LHCN-M2 (cell line): Measurements from ENCODE around the gene CYTH1. TPM values are rescaled to one million over a fixed set of nuclear protein-coding genes. Genes with fewer than 3 reads are reported as not detected.

Experiments used
- DNase-seq: peaks from one replicate; pipeline ENCODE4 v3.0.0-alpha.2; 2012; ENCODE audit warnings: low read depth
- total RNA-seq: library from RNA; depleted of rRNA; stranded (reverse); fragments of >200 nt; gene quantifications from 2 replicates; pipeline ENCODE4 v1.2.3, GENCODE V29; 2014

The CYTH1 gene
- total RNA-seq, 1 experiment from 2014 or later, result 26.1 TPM

GRCh38 chr17:78694805-78695531, 87.1 kb downstream of the CYTH1 start:
- DNase-seq, result no peak

GRCh38 chr17:78693346-78694083, 88.6 kb downstream of the CYTH1 start:
- no peak for DNase-seq

- DNase-seq, result no peak
Measured at GRCh38 chr17:78692460-78693010, 89.5 kb downstream of the CYTH1 start.

GRCh38 chr17:78689029-78689428, 93.0 kb downstream of the CYTH1 start:
- DNase-seq, result no peak

GRCh38 chr17:78687944-78688343, 94.1 kb downstream of the CYTH1 start:
- no peak for DNase-seq

- DNase-seq, result no peak
Measured at GRCh38 chr17:78687125-78687524, 94.9 kb downstream of the CYTH1 start.

GRCh38 chr17:78684026-78684425, 98.0 kb downstream of the CYTH1 start:
- no peak for DNase-seq

- DNase-seq, result no peak
Measured at GRCh38 chr17:78683408-78683961, 98.6 kb downstream of the CYTH1 start.

- no peak for DNase-seq
Measured at GRCh38 chr17:78682363-78682762, 99.7 kb downstream of the CYTH1 start.

GRCh38 chr17:78680436-78680835, 101.6 kb downstream of the CYTH1 start:
- DNase-seq, result no peak

GRCh38 chr17:78679495-78680395, 102.3 kb downstream of the CYTH1 start:
- DNase-seq, result no peak

- DNase-seq, result no peak
Measured at GRCh38 chr17:78678711-78679110, 103.4 kb downstream of the CYTH1 start.

- DNase-seq, result no peak
Measured at GRCh38 chr17:78678222-78678557, 103.9 kb downstream of the CYTH1 start.

GRCh38 chr17:78677303-78678221, 104.5 kb downstream of the CYTH1 start:
- DNase-seq, result peak; percentile 65

GRCh38 chr17:78676412-78677302, 105.4 kb downstream of the CYTH1 start:
- DNase-seq, result no peak

- no peak for DNase-seq
Measured at GRCh38 chr17:78675836-78676235, 106.2 kb downstream of the CYTH1 start.

- no peak for DNase-seq
Measured at GRCh38 chr17:78675316-78675616, 106.8 kb downstream of the CYTH1 start.

GRCh38 chr17:78674595-78675315, 107.3 kb downstream of the CYTH1 start:
- no peak for DNase-seq

- no peak for DNase-seq
Measured at GRCh38 chr17:78674156-78674555, 107.9 kb downstream of the CYTH1 start.
